ENCODE data around the gene PCNX2.

Gene PCNX2

GRCh38 chr1:233331676-233332519 is 36.4 kb upstream of the PCNX2 start:
- Histone ChIP-seq H3K36me3 (no peaks in the 10 kb centered on the region), H3K4me1 (no peaks in the 10 kb centered on the region), H3K27me3 (peaks cover 47% of the 10 kb centered on the region), H3K4me3 (ENCODE audit: low read depth, low read length) (no peak overlapping the region), H3K9me3 (no peaks in the 10 kb centered on the region)
- no peak for DNase-seq
- TF ChIP-seq CTCF (IDR thresholded peaks at IDR 0.05; ENCODE audit: low read depth, low read length), result no peak

GRCh38 chr1:233328142-233328921 is 32.8 kb upstream of the PCNX2 start:
- Histone ChIP-seq H3K36me3 (no peaks in the 10 kb centered on the region), H3K4me3 (ENCODE audit: low read depth, low read length) (peak overlapping the region; percentile 40), H3K4me1 (no peaks in the 10 kb centered on the region), H3K9me3 (no peaks in the 10 kb centered on the region), H3K27me3 (peaks cover 43% of the 10 kb centered on the region)
- no peak for TF ChIP-seq CTCF (IDR thresholded peaks at IDR 0.05; ENCODE audit: low read depth, low read length)
- peak; percentile 10 for DNase-seq

GRCh38 chr1:233327651-233328141 is 32.2 kb upstream of the PCNX2 start, which contains the start of gene MAP3K21:
MAP3K21 (plus strand) TSS chr1:233327724; CDS start chr1:233328029, 305 bp downstream.
- H3K36me3 ChIP-seq, result no peaks in the 10 kb centered on the region
- no peaks in the 10 kb centered on the region for H3K9me3 ChIP-seq
- no peak for TF ChIP-seq CTCF (IDR thresholded peaks at IDR 0.05; ENCODE audit: low read depth, low read length)
- DNase-seq, result no peak
- H3K4me1 ChIP-seq, result no peaks in the 10 kb centered on the region
- peak within 1 kb of the TSS; percentile 40 for H3K4me3 ChIP-seq (ENCODE audit: low read depth, low read length)
- H3K27me3 ChIP-seq, result peaks cover 46% of the 10 kb centered on the region

- Histone ChIP-seq H3K9me3 (no peaks in the 10 kb centered on the region), H3K4me1 (no peaks in the 10 kb centered on the region), H3K27me3 (peaks cover 46% of the 10 kb centered on the region), H3K4me3 (ENCODE audit: low read depth, low read length) (no peak overlapping the region), H3K36me3 (no peaks in the 10 kb centered on the region)
- DNase-seq, result peak; percentile 65
- no peak for TF ChIP-seq CTCF (IDR thresholded peaks at IDR 0.05; ENCODE audit: low read depth, low read length)
Observed at GRCh38 chr1:233326811-233327650, 31.5 kb upstream of the PCNX2 start.

GRCh38 chr1:233326319-233326718 is 30.8 kb upstream of the PCNX2 start:
- Histone ChIP-seq H3K27me3 (peaks cover 49% of the 10 kb centered on the region), H3K4me1 (no peaks in the 10 kb centered on the region), H3K36me3 (no peaks in the 10 kb centered on the region), H3K4me3 (ENCODE audit: low read depth, low read length) (no peak overlapping the region), H3K9me3 (no peaks in the 10 kb centered on the region)
- DNase-seq, result no peak
- TF ChIP-seq CTCF (IDR thresholded peaks at IDR 0.05; ENCODE audit: low read depth, low read length), result no peak
